GM12865 (cell line): ENCODE measurements around the gene EPB42.
A peak's percentile ranks its signal among the peaks of the same experiment; 100 is the strongest.

Source experiments
- DNase-seq: peaks from one replicate; pipeline ENCODE4 v3.0.0; 2010; ENCODE audit warnings: low read depth
- H3K4me3 ChIP-seq: 2 replicates; pipeline ENCODE4 v1.5.1; 2011; ENCODE audit warnings: mild to moderate bottlenecking, low read depth, low read length, control low read depth
- TF ChIP-seq, protein P1 (sequence below): IDR thresholded peaks from 2 replicates; pipeline ENCODE4 v1.5.1; 2011; ENCODE audit warnings: low read length, control low read depth, low read depth, inconsistent platforms; ENCODE audit not compliant: insufficient read depth; ENCODE audit errors: missing control alignments

Gene EPB42

DNA sequence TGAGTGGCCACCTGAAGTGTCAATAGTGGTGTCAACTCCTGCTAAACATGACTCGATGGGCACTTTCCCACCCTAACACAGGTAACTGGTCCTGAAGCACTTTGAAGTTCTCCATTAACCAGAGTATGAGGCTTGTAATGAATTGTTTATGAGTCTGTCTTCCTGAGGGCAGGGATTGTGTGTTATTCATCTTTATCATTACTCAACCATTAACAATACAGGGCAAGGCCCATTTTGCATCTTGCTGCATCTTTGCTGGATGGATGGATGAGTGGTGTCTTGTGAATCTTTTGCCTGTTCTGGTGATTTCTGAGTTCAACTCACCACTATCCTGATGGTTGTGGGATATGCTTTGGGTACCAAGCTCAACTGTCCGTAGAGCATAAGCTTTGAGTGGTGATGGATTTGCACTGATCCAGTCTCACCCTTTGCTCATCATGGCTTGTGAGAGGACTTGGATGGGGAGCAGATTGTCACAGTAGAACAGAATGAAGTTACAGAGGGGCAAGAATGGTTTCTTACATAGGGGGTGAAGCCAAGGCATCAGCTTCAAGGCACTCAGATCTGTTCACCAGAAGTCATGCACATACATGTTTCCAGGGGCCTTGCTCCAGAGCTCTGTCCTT is 22.3 kb upstream of the EPB42 start:
- TF ChIP-seq, protein P1, sequence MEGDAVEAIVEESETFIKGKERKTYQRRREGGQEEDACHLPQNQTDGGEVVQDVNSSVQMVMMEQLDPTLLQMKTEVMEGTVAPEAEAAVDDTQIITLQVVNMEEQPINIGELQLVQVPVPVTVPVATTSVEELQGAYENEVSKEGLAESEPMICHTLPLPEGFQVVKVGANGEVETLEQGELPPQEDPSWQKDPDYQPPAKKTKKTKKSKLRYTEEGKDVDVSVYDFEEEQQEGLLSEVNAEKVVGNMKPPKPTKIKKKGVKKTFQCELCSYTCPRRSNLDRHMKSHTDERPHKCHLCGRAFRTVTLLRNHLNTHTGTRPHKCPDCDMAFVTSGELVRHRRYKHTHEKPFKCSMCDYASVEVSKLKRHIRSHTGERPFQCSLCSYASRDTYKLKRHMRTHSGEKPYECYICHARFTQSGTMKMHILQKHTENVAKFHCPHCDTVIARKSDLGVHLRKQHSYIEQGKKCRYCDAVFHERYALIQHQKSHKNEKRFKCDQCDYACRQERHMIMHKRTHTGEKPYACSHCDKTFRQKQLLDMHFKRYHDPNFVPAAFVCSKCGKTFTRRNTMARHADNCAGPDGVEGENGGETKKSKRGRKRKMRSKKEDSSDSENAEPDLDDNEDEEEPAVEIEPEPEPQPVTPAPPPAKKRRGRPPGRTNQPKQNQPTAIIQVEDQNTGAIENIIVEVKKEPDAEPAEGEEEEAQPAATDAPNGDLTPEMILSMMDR, result no peak
- DNase-seq, result no peak
- no peak overlapping the region for H3K4me3 ChIP-seq

DNA sequence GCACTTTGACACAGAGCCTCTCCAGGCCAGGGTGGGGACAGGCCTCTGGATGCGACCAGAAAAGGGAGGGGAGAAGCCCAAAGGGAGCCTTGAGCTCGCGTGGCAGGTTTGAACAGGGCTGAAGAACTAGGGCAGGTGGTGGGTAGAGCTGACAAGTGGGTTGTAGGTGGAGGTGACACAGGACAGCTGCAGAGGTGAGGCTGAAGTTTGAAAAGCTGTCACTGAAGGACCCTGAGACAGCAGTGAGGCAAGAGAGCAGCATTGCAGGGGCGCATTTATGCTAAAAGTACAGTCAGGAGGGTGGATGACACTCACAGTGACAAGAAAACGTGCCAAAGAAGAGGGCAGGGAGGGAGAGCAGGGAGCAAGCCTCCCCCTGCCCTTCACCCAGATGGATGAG is 21.8 kb upstream of the EPB42 start:
- TF ChIP-seq, protein P1, result no peak
- no peak for DNase-seq
- H3K4me3 ChIP-seq, result no peak overlapping the region

DNA sequence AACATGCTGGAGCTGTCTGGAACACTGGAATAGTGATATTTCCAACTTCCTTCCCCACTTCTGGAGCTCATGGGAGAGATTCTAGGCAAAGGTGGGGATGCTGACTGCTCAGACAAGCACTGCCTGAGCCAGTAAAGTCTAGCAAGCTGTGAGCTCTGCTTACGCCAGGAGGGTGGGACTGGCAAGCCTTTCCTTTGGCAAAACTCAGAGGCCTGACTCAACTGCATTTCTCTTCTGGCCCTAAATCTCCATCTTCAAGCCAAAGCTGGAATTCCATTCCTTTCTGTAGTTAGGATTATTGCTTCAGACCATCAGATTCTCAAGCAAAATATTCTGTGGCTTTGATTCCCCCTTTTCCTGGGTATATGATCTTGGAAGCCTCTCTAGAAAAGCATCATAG is 20.3 kb upstream of the EPB42 start:
- TF ChIP-seq, protein P1, result no peak
- no peak for DNase-seq
- no peak overlapping the region for H3K4me3 ChIP-seq

- TF ChIP-seq, protein P1, result no peak
Measured at GRCh38 chr15:43239732-43240491, 19.1 kb upstream of the EPB42 start.

GRCh38 chr15:43238671-43239131 is 17.9 kb upstream of the EPB42 start:
- TF ChIP-seq, protein P1, result no peak
- no peak overlapping the region for H3K4me3 ChIP-seq
- no peak for DNase-seq

More at GRCh38 chr15:43239732-43240491, 19.1 kb upstream of the EPB42 start:
- DNase-seq, result peak; percentile 68
- no peak overlapping the region for H3K4me3 ChIP-seq

DNA sequence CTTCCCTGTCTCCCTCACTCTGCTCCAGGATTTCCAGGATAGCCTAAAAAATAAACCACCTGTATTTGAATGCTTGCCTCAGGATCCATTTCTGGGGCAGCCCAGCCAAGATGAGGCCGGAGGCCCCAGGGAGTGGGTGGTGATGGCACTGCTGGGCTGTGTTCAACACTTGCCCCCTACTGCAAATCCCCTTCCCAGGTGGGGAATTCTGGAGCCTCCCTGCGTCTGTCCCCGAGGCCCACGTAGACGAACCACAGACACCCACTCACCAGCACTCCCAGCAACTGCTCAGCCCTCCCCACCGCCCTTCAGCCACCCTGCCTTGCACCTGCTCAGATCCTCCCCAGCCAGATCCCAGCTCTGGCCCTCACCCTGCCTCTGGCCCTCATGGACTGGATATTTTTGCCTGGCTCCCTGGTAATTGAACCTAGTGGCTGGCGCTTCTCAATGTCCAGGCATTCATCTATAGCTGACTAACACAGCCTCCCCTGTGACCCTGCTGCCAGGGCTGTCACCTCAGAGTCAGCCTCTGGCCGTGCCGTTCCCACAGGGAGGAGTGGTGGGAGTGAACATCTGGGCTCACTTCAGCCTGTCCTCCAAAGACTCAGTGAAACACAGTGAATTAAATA is 17.1 kb upstream of the EPB42 start:
- H3K4me3 ChIP-seq, result no peak overlapping the region

More for the DNA sequence above, 17.1 kb upstream of the EPB42 start:
- no peak for DNase-seq
- TF ChIP-seq, protein P1, result no peak
